OCI-LY1 (cell line): Measurements from ENCODE around the gene DUSP6.

ENCODE experiments used
- CTCF ChIP-seq: fragments of 200-600 bp; sonication (generic), shearing (Covaris generic); IDR thresholded peaks from 2 replicates; pipeline ENCODE4 v1.5.1; 2017; ENCODE audit warnings: mild to moderate bottlenecking, antibody characterized with exemption, low read length, moderate library complexity, mixed read lengths
- EZH2 ChIP-seq: fragments of 200-600 bp; sonication (generic), shearing (Covaris generic); IDR thresholded peaks from 2 replicates; pipeline ENCODE4 v1.8.0; 2017; ENCODE audit warnings: borderline replicate concordance, mixed run types, mild to moderate bottlenecking, antibody characterized with exemption, low read length, moderate library complexity, mixed read lengths

DNA sequence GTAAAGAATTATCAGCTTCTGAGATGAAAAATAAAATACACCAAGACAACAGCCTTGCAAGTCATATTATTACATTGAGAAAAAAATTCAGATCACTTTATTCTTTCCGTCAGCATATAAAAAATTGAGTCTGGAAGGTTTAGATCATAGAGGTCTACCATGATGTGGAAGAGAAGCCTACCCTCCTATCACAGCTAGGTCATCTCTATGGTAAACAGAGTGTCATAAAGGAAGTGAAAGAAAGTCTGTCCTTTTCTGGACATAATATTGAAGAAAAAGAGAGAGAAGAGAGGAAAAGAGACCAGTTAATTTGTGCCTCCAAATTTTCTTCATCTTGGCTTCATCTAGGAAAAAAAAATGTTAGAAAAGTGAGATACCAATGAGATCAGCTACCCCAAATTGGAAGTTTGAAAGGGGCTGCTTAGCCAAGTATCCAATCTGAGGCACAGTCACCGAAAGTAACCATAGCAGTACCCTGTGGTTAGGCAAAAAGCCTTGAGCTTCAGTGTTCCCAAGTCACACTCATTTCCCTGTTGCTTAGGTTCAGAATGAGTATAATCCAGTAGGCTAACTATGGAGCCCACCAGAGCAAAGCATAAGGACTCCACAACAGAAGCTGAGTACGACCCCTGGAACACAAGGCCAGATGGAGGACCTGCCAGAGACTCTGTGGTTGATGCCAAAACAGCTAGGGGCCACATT is 38.1 kb downstream of the DUSP6 start:
- TF ChIP-seq CTCF (no peak), EZH2 (no peak)
